HG02840 (cell line): ENCODE data around the gene TRAPPC2.
A peak's percentile ranks its signal among the peaks of the same experiment; 100 is the strongest.
"Not testable (repeated sequence)": the region's sequence is repeated elsewhere in the genome, so short reads cannot be mapped to it uniquely, and the experiment has no call there.

Experiments used
- ATAC-seq: cut with Tn5 transposase; IDR thresholded peaks from one replicate; pipeline ENCODE4 v1.9.1; 2021; ENCODE audit warnings: mild to moderate bottlenecking, moderate library complexity, moderate number of reproducible peaks; ENCODE audit not compliant: unreplicated experiment, low FRiP score

TRAPPC2 gene

DNA sequence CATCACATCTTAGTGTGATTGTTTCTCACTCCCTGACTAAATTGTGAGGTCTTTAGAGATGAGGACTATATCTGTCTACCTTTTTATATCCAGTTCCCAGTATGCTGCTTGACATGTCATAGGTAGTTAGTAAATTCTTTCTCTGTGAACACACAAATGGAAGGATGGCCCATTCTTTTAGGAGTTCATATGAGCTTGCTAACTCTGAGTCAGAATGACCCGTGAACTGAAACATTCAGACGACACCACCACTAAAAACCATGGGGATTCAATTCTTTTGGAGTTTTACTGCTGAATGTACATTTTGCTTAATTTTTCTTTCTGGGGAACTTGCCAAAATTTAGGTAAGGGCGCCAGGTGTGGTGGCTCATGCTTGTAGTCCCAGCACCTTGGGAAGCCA, 14.1 kb upstream of the TRAPPC2 start:
- no peak for ATAC-seq

DNA sequence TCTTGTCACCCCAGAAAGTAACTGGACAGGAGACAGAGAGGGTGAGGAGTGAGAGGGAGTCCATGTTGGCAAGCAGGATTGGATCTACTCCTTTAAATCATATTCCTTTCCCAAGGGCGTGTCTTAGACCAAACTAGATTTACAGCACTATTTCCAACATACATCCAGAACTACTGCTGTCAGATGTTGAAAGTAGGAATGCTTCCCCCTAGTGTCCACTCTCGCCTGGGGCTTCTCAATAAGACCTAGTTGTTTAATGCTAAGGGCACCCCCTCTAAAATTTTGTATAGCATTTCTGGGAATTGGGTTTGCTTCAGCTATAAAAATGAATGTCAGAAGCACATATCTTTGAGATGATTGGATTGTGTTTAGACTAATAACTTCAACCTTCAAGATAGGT, 13.4 kb upstream of the TRAPPC2 start:
- no peak for ATAC-seq

DNA sequence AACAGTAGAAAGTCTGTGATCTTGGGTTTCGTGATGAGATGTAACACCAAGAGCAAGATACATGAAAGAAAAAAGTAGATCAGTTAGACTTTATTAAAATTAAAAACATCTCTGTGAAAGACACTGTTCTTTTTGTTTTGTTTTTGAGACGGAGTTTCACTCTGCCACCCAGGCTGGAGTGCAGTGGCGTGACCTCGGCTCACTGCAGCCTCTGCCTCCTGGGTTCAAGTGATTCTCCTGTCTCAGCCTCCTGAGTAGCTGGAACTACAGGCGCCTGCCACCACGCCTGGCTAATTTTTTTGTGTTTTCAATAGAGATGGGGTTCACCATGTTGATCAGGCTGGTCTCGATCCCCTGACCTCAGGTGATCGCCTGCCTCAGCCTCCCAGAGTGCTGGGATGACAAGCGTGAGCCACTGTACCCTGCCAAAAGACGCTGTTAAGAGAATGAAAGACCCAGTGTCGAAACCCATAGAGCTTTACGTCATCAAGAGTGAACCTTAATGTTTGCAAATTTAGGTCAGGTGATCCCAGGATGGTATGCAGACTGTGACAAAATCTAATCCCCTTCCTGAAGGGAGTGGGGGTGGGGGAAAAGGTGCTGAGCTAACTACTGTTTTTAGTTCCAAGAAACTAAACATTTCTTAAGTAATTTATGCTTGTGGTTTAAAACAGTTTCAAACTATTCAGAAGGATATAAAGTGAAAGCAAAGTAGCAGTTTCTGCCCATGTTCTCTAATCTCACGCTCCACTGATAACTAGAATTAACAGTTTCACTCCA, 8.2 kb upstream of the TRAPPC2 start:
- ATAC-seq: peak; percentile 84

DNA sequence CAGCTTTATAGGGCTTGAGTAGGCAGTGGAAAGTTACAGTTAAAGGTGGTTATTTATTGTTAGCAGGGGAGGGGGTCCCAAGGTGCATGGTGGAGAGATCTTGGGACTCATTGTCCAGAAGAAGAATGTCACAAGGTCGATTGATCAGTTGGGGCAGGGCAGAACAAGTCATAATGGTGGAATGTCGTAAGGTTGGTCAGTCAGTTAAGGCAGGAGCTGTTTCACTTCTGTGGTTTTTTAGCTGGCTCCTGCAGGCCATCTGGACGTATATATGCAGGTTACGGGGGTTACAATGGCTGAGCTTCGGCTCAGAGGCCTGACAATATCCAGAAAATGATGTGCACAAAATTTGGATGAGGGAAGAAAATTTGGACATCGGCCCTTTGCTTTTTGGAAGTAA, 7.3 kb upstream of the TRAPPC2 start:
- ATAC-seq: no peak

DNA sequence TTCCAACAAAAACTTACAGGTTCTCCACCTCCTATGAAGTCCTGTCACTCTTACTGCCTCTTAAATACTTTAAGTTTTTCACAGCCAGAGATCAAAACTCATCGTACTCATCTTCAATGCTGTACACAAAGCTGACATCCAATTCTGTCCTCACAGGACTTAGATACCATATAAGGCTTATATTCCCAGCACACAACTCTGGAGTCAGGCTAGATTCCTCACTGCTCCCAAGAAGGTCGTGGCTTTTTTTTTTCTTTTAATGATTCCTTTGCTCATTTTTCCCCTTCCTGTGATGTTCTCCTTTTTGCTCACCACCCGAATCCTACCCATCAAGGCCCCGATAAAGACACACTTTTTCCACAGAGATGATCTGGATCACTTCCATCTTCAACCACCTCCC, 914 bp downstream of the TRAPPC2 start:
- ATAC-seq: no peak

DNA sequence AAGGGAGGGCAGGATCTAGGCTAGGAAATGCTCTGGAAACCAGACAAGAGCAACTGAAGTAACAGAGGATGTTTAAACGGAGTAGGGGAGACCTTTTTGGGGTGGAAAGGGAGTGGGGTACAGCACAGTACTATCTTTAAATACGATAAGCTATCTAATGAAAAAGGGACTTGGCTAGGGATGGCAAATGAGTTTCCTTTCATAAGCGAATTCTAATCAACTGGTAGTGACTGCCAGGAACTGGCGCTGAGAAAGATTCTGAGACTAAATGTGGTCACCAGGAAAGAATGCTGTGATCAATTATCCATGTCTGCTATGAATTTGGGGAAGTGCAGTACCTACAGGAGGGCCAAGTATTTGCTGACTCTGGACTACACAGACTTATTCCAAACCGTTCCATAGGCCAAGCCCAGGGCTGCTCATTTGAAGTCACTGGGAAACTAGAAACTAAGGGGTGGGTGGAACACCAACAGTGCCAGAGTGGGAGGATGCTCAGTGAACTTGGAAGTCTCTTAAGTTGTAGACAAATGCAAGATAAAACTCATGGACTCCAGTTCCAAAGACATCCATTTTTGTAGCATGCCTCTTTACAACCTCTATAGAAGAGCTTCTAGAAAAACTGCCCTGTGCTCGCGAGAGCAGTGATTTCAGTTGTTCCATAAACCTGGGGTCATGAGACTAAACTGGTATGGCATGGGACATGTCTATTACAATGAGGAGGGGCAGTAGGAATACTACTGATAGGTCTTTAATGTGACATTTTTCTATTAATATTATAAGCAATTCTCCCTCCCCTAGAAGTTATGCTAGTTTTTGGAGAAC, 2.0 kb downstream of the TRAPPC2 start:
- ATAC-seq: no peak

DNA sequence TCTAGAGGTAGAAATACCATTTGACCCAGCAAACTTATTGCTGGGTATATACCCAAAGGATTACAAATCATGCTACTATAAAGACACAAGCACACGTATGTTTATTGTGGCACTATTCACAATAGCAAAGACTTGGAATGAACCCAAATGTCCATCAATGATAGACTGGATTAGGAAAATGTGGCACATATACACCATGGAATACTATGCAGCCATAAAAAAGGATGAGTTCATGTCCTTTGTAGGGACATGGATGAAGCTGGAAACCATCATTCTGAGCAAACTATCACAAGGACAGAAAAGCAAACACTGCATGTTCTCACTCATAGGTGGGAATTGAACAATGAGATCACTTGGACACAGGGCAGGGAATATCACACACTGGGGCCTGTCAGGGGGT, 3.9 kb downstream of the TRAPPC2 start:
- not testable (repeated sequence) for ATAC-seq

DNA sequence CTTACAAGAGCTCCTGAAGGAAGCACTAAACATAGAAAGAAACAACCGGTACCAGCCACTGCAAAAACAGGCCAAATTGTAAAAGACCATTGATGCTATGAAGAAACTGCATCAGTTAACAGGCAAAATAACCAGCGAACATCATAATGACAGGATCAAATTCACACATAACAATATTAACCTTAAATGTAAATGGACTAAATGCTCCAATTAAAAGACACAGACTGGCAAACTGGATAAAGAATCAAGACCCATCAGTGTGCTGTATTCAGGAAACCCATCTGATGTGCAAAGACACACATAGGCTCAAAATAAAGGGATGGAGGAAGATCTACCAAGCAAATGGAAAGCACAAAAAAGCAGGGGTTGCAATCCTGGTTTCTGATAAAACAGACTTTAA, 7.8 kb downstream of the TRAPPC2 start:
- not testable (repeated sequence) for ATAC-seq

DNA sequence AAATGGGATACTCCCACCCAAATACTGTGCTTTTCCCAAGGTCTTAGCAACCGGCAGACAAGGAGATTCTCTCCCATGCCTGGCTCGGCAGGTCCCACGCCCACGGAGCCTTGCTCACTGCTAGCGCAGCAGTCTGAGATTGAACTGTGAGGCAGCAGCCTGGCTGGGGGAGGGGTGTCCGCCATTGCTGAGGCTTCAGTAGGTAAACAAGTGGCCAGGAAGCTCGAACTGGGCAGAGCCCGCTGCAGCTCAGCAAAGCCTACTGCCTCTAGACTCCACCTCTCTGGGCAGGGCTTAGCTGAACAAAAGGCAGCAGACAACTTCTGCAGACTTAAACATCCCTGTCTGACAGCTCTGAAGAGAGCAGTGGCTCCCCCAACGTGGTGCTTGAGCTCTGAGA, 9.5 kb downstream of the TRAPPC2 start:
- ATAC-seq: not testable (repeated sequence)

DNA sequence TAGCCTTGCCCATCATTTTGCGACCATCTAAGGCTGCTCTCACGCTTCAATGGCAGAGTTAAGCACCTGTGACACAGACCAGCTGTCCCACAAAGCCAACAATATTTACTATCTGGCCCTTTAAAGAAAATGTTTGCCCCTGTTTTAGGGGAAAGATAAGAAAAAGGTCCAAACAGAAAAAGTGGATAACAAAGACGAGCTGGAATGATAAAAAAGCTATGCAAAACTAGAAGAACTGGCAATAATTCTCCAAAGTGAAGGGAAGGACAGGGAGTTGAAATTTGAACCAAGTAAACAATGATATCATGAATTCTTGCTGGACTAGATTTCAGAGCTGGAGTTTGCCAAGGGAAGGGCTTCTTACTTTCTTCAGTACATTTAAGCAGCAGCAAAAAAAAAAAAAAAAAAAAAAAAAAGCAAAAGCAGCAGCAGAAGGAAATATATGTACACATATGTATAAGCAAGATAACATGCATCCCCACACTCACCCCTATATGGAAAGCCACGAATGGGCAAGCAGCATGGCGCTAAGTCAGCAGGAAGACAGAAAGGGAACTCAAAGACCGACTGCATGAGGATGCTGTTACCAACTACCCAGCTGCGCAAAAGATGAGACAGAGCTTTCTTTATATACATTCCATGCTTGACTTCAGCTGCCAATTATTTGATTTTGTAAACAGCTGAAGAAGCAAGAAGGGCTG, 12.5 kb downstream of the TRAPPC2 start:
- no peak for ATAC-seq

DNA sequence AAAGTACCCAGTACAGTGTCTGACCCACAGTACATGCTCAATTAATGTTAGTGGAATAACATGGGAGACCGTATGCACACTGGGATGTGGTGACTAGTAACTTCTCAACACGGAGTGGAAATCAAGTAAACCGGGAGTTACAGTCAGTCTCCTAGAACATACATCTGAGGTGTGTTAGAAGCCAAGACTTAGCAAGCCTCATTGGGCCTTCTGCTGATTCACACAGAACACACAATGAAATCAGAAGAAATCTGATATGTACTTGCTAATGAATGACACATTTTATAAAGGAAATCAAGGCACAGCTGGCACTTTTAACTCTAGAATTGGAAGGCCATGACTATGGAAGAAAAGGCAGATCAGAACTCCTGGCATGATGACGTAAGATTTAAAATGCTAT, 13.0 kb downstream of the TRAPPC2 start:
- ATAC-seq: no peak

DNA sequence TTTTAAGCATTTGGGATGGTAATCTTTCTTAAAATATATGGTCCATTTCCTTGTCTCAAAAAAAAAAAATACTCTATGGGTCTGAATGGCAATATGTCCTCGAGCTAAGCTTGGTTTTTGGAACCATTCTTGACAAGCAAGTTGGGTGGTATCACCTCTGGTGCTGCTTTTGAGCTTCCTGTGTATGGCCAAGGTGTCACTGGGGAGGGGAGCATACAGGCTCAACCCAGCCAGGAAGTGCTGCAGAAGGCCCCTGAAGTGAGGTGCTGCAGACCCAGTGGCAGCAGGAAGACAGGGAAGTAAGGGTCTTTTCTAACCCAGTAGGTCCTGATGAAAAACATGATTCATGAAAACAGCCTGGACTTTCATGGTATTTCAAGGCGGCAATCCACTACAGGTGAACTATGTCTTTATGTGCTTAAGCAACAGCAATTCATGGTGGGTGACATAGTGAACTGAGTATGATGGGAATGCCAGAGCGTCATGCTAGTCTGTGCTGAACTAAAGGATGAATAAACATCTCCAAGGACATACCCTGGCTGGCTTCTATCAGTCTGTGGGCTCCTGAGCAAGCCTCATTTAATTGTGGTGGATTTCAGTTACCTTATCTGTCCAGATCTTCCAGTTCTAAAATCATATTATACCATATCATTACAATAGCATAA, 15.1 kb downstream of the TRAPPC2 start:
- no peak for ATAC-seq

DNA sequence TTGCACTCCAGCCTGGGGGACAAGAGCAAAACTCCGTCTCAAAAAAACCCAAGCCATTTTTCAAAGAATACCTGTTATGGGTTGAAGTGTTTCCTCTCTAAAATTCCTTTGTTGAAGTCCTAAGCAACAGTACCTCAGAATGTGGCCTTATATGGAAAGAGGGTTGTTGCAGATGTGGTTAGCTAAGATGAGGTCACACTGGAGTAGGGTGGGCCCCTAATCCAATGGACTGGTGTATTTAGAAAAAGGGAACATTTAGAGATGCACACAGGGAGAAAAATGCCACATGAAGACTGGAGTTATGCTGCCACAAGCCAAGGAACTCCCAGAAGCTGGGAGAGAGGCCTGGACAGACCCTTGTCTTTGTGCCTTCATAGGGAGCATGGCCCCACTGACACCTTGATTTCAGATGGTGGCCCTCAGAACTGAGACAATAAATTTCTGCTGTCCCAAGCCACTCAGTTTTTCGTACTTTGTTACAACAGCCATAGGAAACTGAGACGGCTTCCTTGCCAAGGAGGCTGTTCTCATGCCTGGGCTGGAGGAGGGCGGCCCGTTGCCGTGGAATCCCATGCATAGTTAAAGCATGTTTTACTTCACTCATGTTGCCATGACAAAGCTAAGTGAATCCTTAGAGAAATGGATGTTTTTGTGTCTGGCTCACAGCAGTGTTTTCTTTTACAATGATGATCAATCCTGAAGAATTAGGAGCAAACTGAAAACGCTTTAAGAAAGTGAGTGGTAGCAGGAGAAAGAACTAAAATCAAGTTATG, 16.5 kb downstream of the TRAPPC2 start:
- ATAC-seq: no peak

DNA sequence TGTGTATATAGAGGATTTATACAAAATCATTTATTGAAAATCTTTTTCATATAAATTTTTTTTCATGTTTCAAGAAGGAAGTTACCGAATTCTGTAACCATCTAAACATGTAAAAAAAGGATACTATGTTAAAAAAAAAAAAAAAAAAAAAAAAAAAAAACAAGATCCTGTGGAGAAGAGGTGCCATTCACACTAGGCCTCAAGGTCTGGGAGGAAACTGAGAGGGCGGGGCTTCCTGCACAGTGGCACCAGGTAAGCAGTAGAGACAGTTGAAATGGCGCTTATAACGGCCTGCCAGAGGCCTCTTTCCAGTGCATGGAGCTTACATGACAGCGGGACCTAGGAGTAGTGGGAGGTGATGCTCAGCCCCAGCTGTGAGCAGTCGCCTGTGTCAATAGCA, 17.5 kb downstream of the TRAPPC2 start:
- no peak for ATAC-seq

DNA sequence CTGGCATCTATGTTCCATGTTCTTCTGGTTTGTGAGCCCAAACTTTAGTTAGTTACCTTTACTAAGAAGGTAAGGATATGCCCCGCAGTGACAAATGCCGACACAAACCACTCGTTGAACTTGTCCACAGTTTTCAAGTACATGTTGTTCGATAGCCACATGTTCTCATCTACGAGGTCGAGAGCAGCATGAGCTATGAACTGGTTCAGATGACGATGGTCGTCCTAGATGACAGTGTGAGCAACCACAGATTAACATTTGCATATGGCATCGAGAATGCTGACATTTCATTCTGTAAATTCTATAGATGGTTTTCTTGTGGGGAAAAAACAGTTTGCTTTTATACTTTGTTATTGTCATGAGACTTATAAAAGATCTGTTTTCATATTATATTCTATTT, 18.0 kb downstream of the TRAPPC2 start:
- ATAC-seq: no peak

DNA sequence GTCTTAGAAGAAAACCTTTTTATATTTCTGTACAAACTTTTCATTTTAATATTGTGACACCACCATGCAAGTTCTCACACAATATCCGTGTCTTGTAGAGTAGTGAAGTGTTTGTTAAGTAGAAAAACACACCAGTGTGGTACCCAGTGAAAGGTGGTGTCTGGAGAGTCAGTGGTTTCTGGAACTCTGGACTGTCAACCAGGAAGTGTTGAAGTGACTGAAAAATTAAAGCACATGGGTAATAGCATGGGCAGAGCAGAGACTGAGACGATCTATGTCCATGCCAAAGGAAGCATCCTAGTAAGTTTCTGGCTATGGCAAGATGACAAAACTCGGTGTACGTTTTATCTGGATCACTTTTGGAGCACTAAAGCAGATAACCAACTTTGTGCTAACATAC, 23.3 kb downstream of the TRAPPC2 start:
- no peak for ATAC-seq

DNA sequence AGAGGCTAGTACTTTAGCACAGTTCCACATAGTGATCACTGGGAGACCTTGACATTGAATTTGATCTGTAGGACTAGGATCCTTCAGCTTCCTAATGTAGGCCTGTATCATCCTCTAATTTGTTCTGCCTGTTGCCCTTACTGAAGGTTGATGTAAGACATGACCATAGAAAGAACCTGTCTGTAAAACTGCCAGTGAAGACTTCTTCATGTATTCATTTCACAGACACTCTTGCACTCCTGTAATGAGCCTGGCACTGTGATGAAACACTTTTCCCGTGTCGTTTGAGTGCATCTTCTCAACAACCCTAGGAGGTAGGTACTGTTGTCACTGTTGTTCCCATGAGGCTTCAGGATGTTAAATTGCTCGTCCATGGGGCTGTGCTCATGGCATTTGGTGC, 30.8 kb downstream of the TRAPPC2 start:
- no peak for ATAC-seq

DNA sequence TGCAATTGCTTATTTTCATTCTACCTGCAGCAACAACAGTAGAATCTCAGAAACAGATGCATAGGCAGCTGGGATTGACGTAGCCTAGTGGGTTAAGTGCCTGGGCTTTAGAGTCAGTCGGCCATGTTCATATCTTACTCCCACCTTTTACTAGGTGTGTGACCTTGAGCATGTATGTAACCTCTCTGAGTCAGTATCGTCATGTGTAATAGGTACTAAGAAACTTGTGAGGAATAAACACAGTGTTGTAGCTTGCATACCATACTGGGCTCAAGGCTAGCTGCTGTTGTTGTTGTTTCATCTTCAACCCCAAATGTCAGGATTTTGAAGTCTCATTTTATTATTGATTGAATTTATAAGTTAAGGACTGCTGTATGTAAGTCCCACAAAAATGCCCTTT, 31.3 kb downstream of the TRAPPC2 start:
- no peak for ATAC-seq

DNA sequence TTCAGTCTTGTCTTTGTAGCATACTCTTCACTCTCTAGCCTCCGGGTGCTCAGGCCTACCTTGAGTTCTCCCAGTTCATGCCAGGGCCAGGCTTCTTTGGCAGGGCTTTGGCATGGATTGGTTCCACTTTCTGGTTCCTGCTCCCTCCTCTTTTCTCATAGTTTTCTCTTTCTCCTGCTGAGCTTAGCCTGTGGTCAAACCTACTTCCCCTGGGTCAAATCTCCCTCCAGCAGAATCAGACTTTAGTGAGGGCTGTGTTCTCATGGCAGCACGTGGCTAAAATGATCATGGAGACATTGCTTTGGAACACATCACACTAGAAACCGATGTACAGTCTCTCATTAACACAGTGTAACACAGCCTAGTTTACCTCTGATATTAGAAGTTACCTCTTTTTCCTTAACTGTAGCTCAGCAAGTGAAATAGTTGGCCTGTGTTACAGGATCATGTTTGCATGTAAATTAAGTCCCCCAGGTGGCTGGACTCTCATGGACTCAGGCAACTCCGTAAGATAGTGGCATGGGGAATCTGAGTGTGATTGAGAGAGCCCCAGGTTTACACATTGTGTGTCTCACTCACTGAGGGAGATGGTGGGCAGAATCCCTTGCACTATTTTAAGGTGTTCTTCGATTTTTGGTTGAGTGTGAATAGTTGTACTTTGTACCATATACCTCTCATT, 32.2 kb downstream of the TRAPPC2 start:
- ATAC-seq: no peak
